HepG2 (cell line): ENCODE data around the gene RPE. TPM values are rescaled to one million over a fixed set of nuclear protein-coding genes. Genes with fewer than 3 reads are reported as not detected.

ENCODE experiments used
- ATAC-seq: fragments of 200-7000 bp; cut with Tn5 transposase; 3 replicates; pipeline ENCODE4 v1.9.1; 2020; ENCODE audit warnings: mild to moderate bottlenecking, moderate library complexity
- BruUV-seq: library from RNA; stranded (reverse); fragments of 400-500 nt; replicated peaks from 2 replicates; lab custom pipeline; 2021; lab: Mats Ljungman, UMichigan
- CTCF ChIA-PET: fragments of 300-600 bp; formaldehyde crosslinking; extraction: SDS; loops from one replicate; lab custom pipeline; 2021; ENCODE audit warnings: low total read pairs, inconsistent platforms, low intra/inter-chr PET ratio; lab: Yijun Ruan, JAX
- POLR2A ChIA-PET: fragments of 350-600 bp; sonication (Branson Sonifier 250); formaldehyde crosslinking; loops from one replicate; lab custom pipeline; 2020; ENCODE audit warnings: antibody characterized with exemption, inconsistent platforms; lab: Yijun Ruan, JAX
- DNase-seq: peaks from one replicate; pipeline ENCODE4 v3.0.0-alpha.2; 2015; ENCODE audit warnings: low spot score
- FAIRE-seq: peaks from 3 replicates; lab custom pipeline; 2011; peaks lifted over from hg19 to GRCh38; lab: Jason Lieb, UNC
- H2AFZ ChIP-seq: one replicate; pipeline ENCODE4 v1.6.1; 2011; ENCODE audit warnings: low read length, inconsistent platforms
- H3K27ac ChIP-seq: fragments of 300-600 bp; 3 replicates; pipeline ENCODE4 v1.8.0; 2011; ENCODE audit warnings: mixed run types, mild to moderate bottlenecking, mixed read lengths, low read length, inconsistent platforms; ENCODE audit not compliant: insufficient read depth; ENCODE audit errors: extremely low read length
- H3K27me3 ChIP-seq, 2 experiments: fragments of 200-600 bp in 1 of 2; 2 replicates in 1 of 2; 3 replicates in 1 of 2; pipeline versions ENCODE4 v1.6.0 to v1.8.0; 2011; ENCODE audit warnings: low read length in 2 of 2, mild to moderate bottlenecking in 2 of 2, moderate library complexity in 2 of 2, inconsistent platforms in 1 of 2; ENCODE audit not compliant: insufficient read depth in 2 of 2, control insufficient read depth in 1 of 2
- H3K36me3 ChIP-seq, 2 experiments: fragments of 200-600 bp in 1 of 2; replicated peaks in 1 of 2; 2 replicates in 1 of 2; 3 replicates in 1 of 2; pipeline versions ENCODE4 v1.5.1 to v1.8.0; 2011; ENCODE audit warnings: low read length in 2 of 2, inconsistent platforms in 1 of 2; ENCODE audit not compliant: insufficient read depth in 2 of 2, control insufficient read depth in 1 of 2
- H3K4me1 ChIP-seq: 2 replicates; pipeline ENCODE4 v1.5.1; 2012; ENCODE audit warnings: low read length, inconsistent platforms; ENCODE audit not compliant: insufficient read depth
- H3K4me2 ChIP-seq: 2 replicates; pipeline ENCODE4 v1.6.0; 2011; ENCODE audit warnings: low read depth, low read length, inconsistent platforms
- H3K4me3 ChIP-seq, 3 experiments: fragments of 200-600 bp in 1 of 3; sonication (generic), shearing (Covaris generic) in 1 of 3; replicated peaks in 1 of 3; 2 replicates each; pipeline ENCODE4 v1.5.1; 2011 to 2016; ENCODE audit warnings: low read length in 3 of 3, inconsistent platforms in 2 of 3, low read depth in 2 of 3, mild to moderate bottlenecking in 2 of 3, control low read depth in 1 of 3, mixed read lengths in 1 of 3; ENCODE audit not compliant: insufficient read depth in 1 of 3
- H3K79me2 ChIP-seq: one replicate; pipeline ENCODE4 v1.6.1; 2011; ENCODE audit warnings: low read length, inconsistent platforms; ENCODE audit not compliant: insufficient read depth
- H3K9ac ChIP-seq: 2 replicates; pipeline ENCODE4 v1.6.0; 2011; ENCODE audit warnings: mild to moderate bottlenecking, low read depth, low read length, inconsistent platforms; ENCODE audit not compliant: insufficient read depth
- H3K9me3 ChIP-seq: 2 replicates; pipeline ENCODE4 v1.5.1; 2012; ENCODE audit warnings: mild to moderate bottlenecking, low read length
- H4K20me1 ChIP-seq: 2 replicates; pipeline ENCODE4 v1.6.0; 2011; ENCODE audit warnings: inconsistent platforms, mild to moderate bottlenecking, low read length, moderate library complexity; ENCODE audit not compliant: insufficient read depth
- CREBL2 ChIP-seq: sonication (generic); formaldehyde crosslinking; IDR thresholded peaks from 2 replicates; pipeline ENCODE4 v1.8.1; 2023; ENCODE audit warnings: missing genetic modification reagents, mild to moderate bottlenecking, borderline replicate concordance
- E2F5 ChIP-seq: sonication (generic); formaldehyde crosslinking; conservative IDR thresholded peaks from 2 replicates; pipeline ENCODE4 v1.4.0; 2020; ENCODE audit warnings: missing genetic modification reagents
- HMG20B ChIP-seq: conservative IDR thresholded peaks from 2 replicates; pipeline ENCODE4 v1.6.1; 2016; ENCODE audit warnings: missing genetic modification reagents, missing compliant biosample characterization
- KDM5B ChIP-seq: sonication (generic); formaldehyde crosslinking; IDR thresholded peaks from 2 replicates; pipeline ENCODE4 v1.4.0; 2020; ENCODE audit warnings: missing genetic modification reagents, mild to moderate bottlenecking, borderline replicate concordance
- MEIS2 ChIP-seq: sonication (generic); formaldehyde crosslinking; IDR thresholded peaks from 2 replicates; pipeline ENCODE4 v1.9.0; 2021; ENCODE audit warnings: mild to moderate bottlenecking, missing genetic modification reagents
- PHF20 ChIP-seq: sonication (generic); formaldehyde crosslinking; IDR thresholded peaks from 2 replicates; pipeline ENCODE4 v1.5.0; 2020; ENCODE audit warnings: mild to moderate bottlenecking, missing genetic modification reagents
- POLR2A ChIP-seq, 2 experiments: IDR thresholded peaks; 2 replicates each; pipeline ENCODE4 v1.6.1; 2011; ENCODE audit warnings: low read depth in 2 of 2, low read length in 2 of 2, mild to moderate bottlenecking in 1 of 2, moderate library complexity in 1 of 2; ENCODE audit not compliant: insufficient read depth in 1 of 2
- PRDM4 ChIP-seq: sonication (generic); formaldehyde crosslinking; IDR thresholded peaks from 2 replicates; pipeline ENCODE4 v1.9.0; 2021; ENCODE audit warnings: missing genetic modification reagents, borderline replicate concordance
- SIX4 ChIP-seq: sonication (generic); formaldehyde crosslinking; IDR thresholded peaks from 2 replicates; pipeline ENCODE4 v1.4.0; 2020; ENCODE audit warnings: missing genetic modification reagents
- SMARCE1 ChIP-seq: fragments of 450-650 bp; IDR thresholded peaks from 2 replicates; pipeline ENCODE4 v1.6.1; 2017; ENCODE audit warnings: borderline replicate concordance
- SPEN ChIP-seq: sonication (generic); formaldehyde crosslinking; IDR thresholded peaks from 2 replicates; pipeline ENCODE4 v1.5.1; 2020; ENCODE audit warnings: low read depth, mild to moderate bottlenecking, missing genetic modification reagents
- TBX3 ChIP-seq: fragments of 450-650 bp; IDR thresholded peaks from 2 replicates; pipeline ENCODE4 v1.6.1; 2017; ENCODE audit warnings: antibody characterized with exemption, mild to moderate bottlenecking, inconsistent platforms, borderline replicate concordance
- ZGPAT ChIP-seq: IDR thresholded peaks from 2 replicates; pipeline ENCODE4 v1.6.1; 2016; ENCODE audit warnings: mild to moderate bottlenecking
- ZNF101 ChIP-seq: sonication (generic); formaldehyde crosslinking; IDR thresholded peaks from 2 replicates; pipeline ENCODE4 v1.4.0; 2020; ENCODE audit warnings: mild to moderate bottlenecking, low read depth, missing genetic modification reagents, borderline replicate concordance
- ZNF180 ChIP-seq: sonication (generic); formaldehyde crosslinking; IDR thresholded peaks from 2 replicates; pipeline ENCODE4 v1.4.0; 2020; ENCODE audit warnings: low read depth, missing genetic modification reagents, borderline replicate concordance
- ZNF3 ChIP-seq: IDR thresholded peaks from 2 replicates; pipeline ENCODE4 v1.7.0; 2017; ENCODE audit warnings: inconsistent platforms
- ZNF335 ChIP-seq: sonication (generic); formaldehyde crosslinking; IDR thresholded peaks from 2 replicates; pipeline ENCODE4 v1.4.0; 2020; ENCODE audit warnings: missing genetic modification reagents
- ZNF672 ChIP-seq: sonication (generic); formaldehyde crosslinking; IDR thresholded peaks from 2 replicates; pipeline ENCODE4 v1.8.1; 2022; ENCODE audit warnings: missing genetic modification reagents
- ZNF747 ChIP-seq: sonication (generic); formaldehyde crosslinking; IDR thresholded peaks from 2 replicates; pipeline ENCODE4 v1.8.1; 2023; ENCODE audit warnings: missing genetic modification reagents, mild to moderate bottlenecking, borderline replicate concordance
- WGBS: methylation state at CpG from one replicate; pipeline ENCODE4 v1.1.6; 2017; ENCODE audit warnings: low lambda C conversion rate; 5-methylcytosine and 5-hydroxymethylcytosine counted together
- in situ Hi-C: cut with HindIII; loops from 2 replicates; pipeline ENCODE4 v1.10.0; 2017; ENCODE audit warnings: low pct_unique_long_range_greater_than_20kb; ENCODE audit not compliant: extremely low pct_ligation_motif_present
- intact Hi-C: fragments of 100-400 bp; cut with micrococcal nuclease; formaldehyde crosslinking; loops from one replicate; pipeline ENCODE4 v1.10.0; 2022; ENCODE audit not compliant: unreplicated experiment
- polyA plus RNA-seq, 8 experiments: library from polyadenylated mRNA; depleted of rRNA in 3 of 8; stranded (reverse) in 7 of 8; unstranded in 1 of 8; fragments of >200 nt; fragmentation: Illumina TruSeq in 4 of 8; extraction: Trizol in 4 of 8; gene quantifications; 2 replicates each; pipeline versions ENCODE4 v1.2.1 to v1.2.3, GENCODE V29; 2011 to 2016; ENCODE audit warnings: low read depth in 4 of 8, missing spikeins in 1 of 8, mixed read lengths in 1 of 8; ENCODE audit not compliant: insufficient read depth in 1 of 8
- total RNA-seq, 5 experiments: library from RNA; depleted of rRNA; stranded (reverse); fragments of >200 nt; fragmentation: Illumina TruSeq; extraction: Trizol; gene quantifications; 2 replicates each; pipeline ENCODE4 v1.2.3, GENCODE V29; 2016; ENCODE audit warnings: low read depth in 1 of 5

The RPE gene
- total and polyA plus RNA-seq, 2 of the 13 experiments (the other 11 are each of a cell fraction or from before 2014, with no cell fraction given): 72.3 to 107 TPM

- in situ Hi-C loops (loop anchor here (25.0 kb wide), 2 partner anchors 621 to 1546 kb away; partner anchors contain the start of gene PTH2R), intact Hi-C loops (no loop called here)
- Histone ChIP-seq H3K4me3 (no peak overlapping the region), H4K20me1 (no peaks in the 10 kb centered on the region), H3K9ac (no peak overlapping the region), H3K79me2 (no peaks in the 10 kb centered on the region), H2AFZ (no peak overlapping the region), H3K27me3 (peaks cover 0 to 12% of the 10 kb centered on the region in 2 experiments; a peak in 1 of 5 replicates), H3K36me3 (no peaks in the 10 kb centered on the region), H3K27ac (no peak overlapping the region), H3K4me1 (no peaks in the 10 kb centered on the region), H3K9me3 (no peaks in the 10 kb centered on the region), H3K4me2 (no peak overlapping the region)
- ChIA-PET CTCF (no interaction called here), POLR2A (no interaction called here)
- BruUV-seq: no TSS peak
- 2% methylated on average over 2 of the region's 2 CpGs for WGBS
- FAIRE-seq (no peak), DNase-seq (no peak), ATAC-seq (no peak)
- TF ChIP-seq E2F5 (CRISPR knock-in tag): no peak
- no peak for TF ChIP-seq ZNF3 (CRISPR knock-in tag)
- TF ChIP-seq ZNF180 (CRISPR knock-in tag): no peak
- no peak for TF ChIP-seq TBX3
- no peak for TF ChIP-seq MEIS2 (CRISPR knock-in tag)
- no peak for TF ChIP-seq ZNF747 (CRISPR knock-in tag)
- no peak for TF ChIP-seq ZNF335 (CRISPR knock-in tag)
- no peak for TF ChIP-seq PRDM4 (CRISPR knock-in tag)
- no peak for TF ChIP-seq POLR2A (IDR thresholded peaks at IDR 0.05; ENCODE audit: insufficient read depth in 1 of 2, low read depth in 2 of 2, low read length in 2 of 2)
- TF ChIP-seq SIX4 (CRISPR knock-in tag): no peak
- no peak for TF ChIP-seq PHF20 (CRISPR knock-in tag)
- TF ChIP-seq SMARCE1: no peak
- no peak for TF ChIP-seq ZNF672 (CRISPR knock-in tag)
- TF ChIP-seq ZGPAT (CRISPR knock-in tag): no peak
- no peak for TF ChIP-seq ZNF101 (CRISPR knock-in tag)
- no peak for TF ChIP-seq CREBL2 (CRISPR knock-in tag)
- TF ChIP-seq SPEN (CRISPR knock-in tag): no peak
- TF ChIP-seq KDM5B (CRISPR knock-in tag): no peak
- TF ChIP-seq HMG20B (CRISPR knock-in tag): no peak
These were observed 44.4 kb upstream of the RPE start for GRCh38 chr2:209958016-209958415.
